HFFc6 (cell line): ENCODE data around the gene RASA3. TPM values are rescaled to one million over a fixed set of nuclear protein-coding genes. Genes with fewer than 3 reads are reported as not detected.

Experiments used
- DNase-seq: peaks from one replicate; pipeline ENCODE4 v3.0.0-alpha.2; 2018
- H3K27ac Mint-ChIP-seq: 2 replicates; pipeline ENCODE4 v1.8.0; 2020; ENCODE audit warnings: mild to moderate bottlenecking, mixed read lengths
- H3K27me3 Mint-ChIP-seq: 2 replicates; pipeline ENCODE4 v1.8.0; 2021; ENCODE audit warnings: mild to moderate bottlenecking, moderate library complexity, mixed read lengths; ENCODE audit not compliant: insufficient read depth
- H3K36me3 Mint-ChIP-seq: 2 replicates; pipeline ENCODE4 v1.8.0; 2021; ENCODE audit warnings: low read depth, mixed read lengths
- H3K4me1 Mint-ChIP-seq: 2 replicates; pipeline ENCODE4 v1.8.0; 2020; ENCODE audit warnings: low read depth, mixed read lengths
- H3K4me3 Mint-ChIP-seq: 2 replicates; pipeline ENCODE4 v1.8.0; 2020; ENCODE audit warnings: mild to moderate bottlenecking, moderate library complexity, mixed read lengths
- H3K9me3 Mint-ChIP-seq: 2 replicates; pipeline ENCODE4 v1.8.0; 2020; ENCODE audit warnings: mild to moderate bottlenecking, mixed read lengths
- CTCF ChIP-seq: fragments of 200-600 bp; sonication (generic); IDR thresholded peaks from 2 replicates; pipeline ENCODE4 v1.5.0; 2021; ENCODE audit warnings: antibody characterized with exemption, mild to moderate bottlenecking
- total RNA-seq, 6 experiments: library from RNA; stranded (reverse); fragmentation: NEBNext Ultra II Directional; extraction: Animal tissue kit (Norgen Biotek cat#: 25700); gene quantifications; 2 replicates in 1 of 6; 3 replicates in 5 of 6; pipeline ENCODE4 v1.2.3, GENCODE V29; 2021

RASA3 gene
- total RNA-seq, 6 experiments from 2014 or later = 31.6 to 37.6 (median 33.1) TPM

GRCh38 chr13:114025714-114026431, 106.5 kb downstream of the RASA3 start:
- H3K27ac Mint-ChIP-seq = peak overlapping the region; percentile 90
- TF ChIP-seq CTCF = no peak
- peaks cover 18% of the 10 kb centered on the region for H3K4me1 Mint-ChIP-seq
- H3K9me3 Mint-ChIP-seq = no peaks in the 10 kb centered on the region
- peaks cover 33% of the 10 kb centered on the region for H3K36me3 Mint-ChIP-seq
- DNase-seq = no peak
- H3K4me3 Mint-ChIP-seq = no peak overlapping the region
- no peaks in the 10 kb centered on the region; the same call in 1 of the 2 replicates for H3K27me3 Mint-ChIP-seq

GRCh38 chr13:114025405-114025713, 107.1 kb downstream of the RASA3 start:
- peaks cover 18% of the 10 kb centered on the region for H3K4me1 Mint-ChIP-seq

GRCh38 chr13:114024603-114025404, 107.6 kb downstream of the RASA3 start:
- Mint-ChIP-seq H3K9me3 (no peaks in the 10 kb centered on the region), H3K27ac (no peak overlapping the region), H3K36me3 (peaks cover 35% of the 10 kb centered on the region), H3K27me3 (no peaks in the 10 kb centered on the region; the same call in 1 of the 2 replicates), H3K4me3 (no peak overlapping the region), H3K4me1 (peaks cover 18% of the 10 kb centered on the region)
- DNase-seq = no peak
- no peak for TF ChIP-seq CTCF

More at GRCh38 chr13:114025405-114025713, 107.1 kb downstream of the RASA3 start:
- no peak for TF ChIP-seq CTCF
- Mint-ChIP-seq H3K4me3 (no peak overlapping the region), H3K9me3 (no peaks in the 10 kb centered on the region), H3K36me3 (peaks cover 34% of the 10 kb centered on the region), H3K27ac (peak overlapping the region; percentile 29; the same call in 1 of the 2 replicates), H3K27me3 (no peaks in the 10 kb centered on the region; the same call in 1 of the 2 replicates)
- no peak for DNase-seq

GRCh38 chr13:114023716-114024602, 108.5 kb downstream of the RASA3 start:
- Mint-ChIP-seq H3K4me1 (peaks cover 18% of the 10 kb centered on the region), H3K9me3 (no peaks in the 10 kb centered on the region; the same call in 1 of the 2 replicates), H3K4me3 (no peak overlapping the region), H3K27me3 (no peaks in the 10 kb centered on the region; the same call in 1 of the 2 replicates), H3K27ac (no peak overlapping the region), H3K36me3 (peaks cover 37% of the 10 kb centered on the region)
- DNase-seq = no peak
- no peak for TF ChIP-seq CTCF

- Mint-ChIP-seq H3K27me3 (peaks cover 2% of the 10 kb centered on the region), H3K36me3 (peaks cover 37% of the 10 kb centered on the region), H3K4me3 (no peak overlapping the region), H3K9me3 (no peaks in the 10 kb centered on the region; the same call in 1 of the 2 replicates), H3K27ac (no peak overlapping the region), H3K4me1 (peaks cover 17% of the 10 kb centered on the region)
- DNase-seq = no peak
- no peak for TF ChIP-seq CTCF
Measured at GRCh38 chr13:114022876-114023275, 109.5 kb downstream of the RASA3 start.
